GM23338 (cell line): ENCODE data around the gene DNAJC6.

Experiments used
- CTCF ChIP-seq, 2 experiments: fragments of 200-600 bp in 1 of 2; sonication (generic) in 1 of 2; conservative IDR thresholded peaks; 2 replicates each; pipeline versions ENCODE4 v1.5.1 to v1.6.1; 2016 to 2017; ENCODE audit warnings: antibody characterized with exemption in 2 of 2, low read depth in 2 of 2, mild to moderate bottlenecking in 2 of 2, moderate library complexity in 1 of 2
- JUNB ChIP-seq: IDR thresholded peaks from one replicate; pipeline ENCODE4 v1.6.1; 2016; ENCODE audit warnings: antibody characterized with exemption; ENCODE audit not compliant: unreplicated experiment
- NANOG ChIP-seq: IDR thresholded peaks from 2 replicates; pipeline ENCODE4 v1.6.1; 2016; ENCODE audit warnings: antibody characterized with exemption, borderline replicate concordance

- no peak for TF ChIP-seq CTCF (conservative IDR thresholded peaks at IDR 0.05; ENCODE audit: low read depth in 2 of 2)
- TF ChIP-seq JUNB, result no peak
- no peak for TF ChIP-seq NANOG
These were observed 77.1 kb downstream of the DNAJC6 start for GRCh38 chr1:65386439-65386838.
